Measurements from ENCODE around the gene LRCOL1. TPM values are rescaled to one million over a fixed set of nuclear protein-coding genes. Genes with fewer than 3 reads are reported as not detected.

The LRCOL1 gene
- total and polyA plus RNA-seq, 4 donors, result 0.98 to 1.8 (median 1.3) TPM

GRCh38 chr12:132569856-132570480 lies 40.4 kb downstream of the LRCOL1 start:
- no peaks in the 10 kb centered on the region for H3K9me3 ChIP-seq (ENCODE audit: control insufficient read depth in 4 of 4, insufficient read depth in 3 of 4, low read length in 3 of 4)
- H3K27me3 ChIP-seq (ENCODE audit: control insufficient read depth in 3 of 3, insufficient read depth in 3 of 3, low read length in 2 of 3), result no peaks in the 10 kb centered on the region
- 97% methylated on average over 49 to 55 of the region's 55 CpGs for WGBS, 2 donors
- no peak for TF ChIP-seq CTCF (IDR thresholded peaks at IDR 0.05; ENCODE audit: control extremely low read depth, extremely low read depth)
- no peak for DNase-seq
- H3K27ac ChIP-seq (ENCODE audit: low read depth in 1 of 2, low read length in 1 of 2), result no peak overlapping the region
- H3K4me3 ChIP-seq, result no peak overlapping the region
- peaks cover 0 to 10% (median 0%) of the 10 kb centered on the region in 5 donors for H3K4me1 ChIP-seq (ENCODE audit: control insufficient read depth in 5 of 5, insufficient read depth in 5 of 5, low read length in 5 of 5)
- no peak for ATAC-seq (ENCODE audit: insufficient read depth, low FRiP score)
- H3K9ac ChIP-seq (ENCODE audit: insufficient read depth in 1 of 2, low read length in 2 of 2), result no peak overlapping the region
- peaks cover 3 to 47% (median 13%) of the 10 kb centered on the region in 4 donors for H3K36me3 ChIP-seq (ENCODE audit: control insufficient read depth in 4 of 4, insufficient read depth in 4 of 4, low read length in 4 of 4)

- no peak overlapping the region for H3K27ac ChIP-seq (ENCODE audit: low read depth in 1 of 2, low read length in 1 of 2)
- H3K4me1 ChIP-seq (ENCODE audit: control insufficient read depth in 5 of 5, insufficient read depth in 5 of 5, low read length in 5 of 5), result peaks cover 0 to 10% (median 0%) of the 10 kb centered on the region in 5 donors
- no peak for ATAC-seq (ENCODE audit: insufficient read depth, low FRiP score)
- H3K9ac ChIP-seq (ENCODE audit: insufficient read depth in 1 of 2, low read length in 2 of 2), result no peak overlapping the region
- peaks cover 3 to 38% (median 10%) of the 10 kb centered on the region in 4 donors for H3K36me3 ChIP-seq (ENCODE audit: control insufficient read depth in 4 of 4, insufficient read depth in 4 of 4, low read length in 4 of 4)
- 87% methylated on average over 17 of the region's 17 CpGs for WGBS, 2 donors
- no peak overlapping the region for H3K4me3 ChIP-seq
- TF ChIP-seq CTCF (IDR thresholded peaks at IDR 0.05; ENCODE audit: control extremely low read depth, extremely low read depth), result no peak
- H3K9me3 ChIP-seq (ENCODE audit: control insufficient read depth in 4 of 4, insufficient read depth in 3 of 4, low read length in 3 of 4), result no peaks in the 10 kb centered on the region
- H3K27me3 ChIP-seq (ENCODE audit: control insufficient read depth in 3 of 3, insufficient read depth in 3 of 3, low read length in 2 of 3), result no peaks in the 10 kb centered on the region
- DNase-seq, result no peak
These were observed 41.4 kb downstream of the LRCOL1 start for GRCh38 chr12:132568826-132569480.

GRCh38 chr12:132568301-132568700 lies 42.1 kb downstream of the LRCOL1 start:
- no peak overlapping the region for H3K4me3 ChIP-seq
- ATAC-seq (ENCODE audit: insufficient read depth, low FRiP score) (no peak), DNase-seq (no peak)
- H3K9ac ChIP-seq (ENCODE audit: insufficient read depth in 1 of 2, low read length in 2 of 2), result no peak overlapping the region
- H3K36me3 ChIP-seq (ENCODE audit: control insufficient read depth in 4 of 4, insufficient read depth in 4 of 4, low read length in 4 of 4), result peaks cover 3 to 36% (median 9%) of the 10 kb centered on the region in 4 donors
- peaks cover 0 to 10% (median 0%) of the 10 kb centered on the region in 5 donors for H3K4me1 ChIP-seq (ENCODE audit: control insufficient read depth in 5 of 5, insufficient read depth in 5 of 5, low read length in 5 of 5)
- WGBS, 2 donors, result 93% methylated on average over 16 of the region's 16 CpGs
- no peaks in the 10 kb centered on the region for H3K27me3 ChIP-seq (ENCODE audit: control insufficient read depth in 3 of 3, insufficient read depth in 3 of 3, low read length in 2 of 3)
- no peak for TF ChIP-seq CTCF (IDR thresholded peaks at IDR 0.05; ENCODE audit: control extremely low read depth, extremely low read depth)
- no peaks in the 10 kb centered on the region for H3K9me3 ChIP-seq (ENCODE audit: control insufficient read depth in 4 of 4, insufficient read depth in 3 of 4, low read length in 3 of 4)
- H3K27ac ChIP-seq (ENCODE audit: low read depth in 1 of 2, low read length in 1 of 2), result no peak overlapping the region

Measured in lung (tissue), 12 donors.